Measurements from ENCODE around the gene RNF5. TPM values are rescaled to one million over a fixed set of nuclear protein-coding genes. Genes with fewer than 3 reads are reported as not detected.

RNF5 gene
- total and polyA plus RNA-seq, 9 of the 15 experiments (the other 6 are each of a cell fraction or from before 2014, with no cell fraction given): 62.2 to 245 (median 129) TPM

DNA sequence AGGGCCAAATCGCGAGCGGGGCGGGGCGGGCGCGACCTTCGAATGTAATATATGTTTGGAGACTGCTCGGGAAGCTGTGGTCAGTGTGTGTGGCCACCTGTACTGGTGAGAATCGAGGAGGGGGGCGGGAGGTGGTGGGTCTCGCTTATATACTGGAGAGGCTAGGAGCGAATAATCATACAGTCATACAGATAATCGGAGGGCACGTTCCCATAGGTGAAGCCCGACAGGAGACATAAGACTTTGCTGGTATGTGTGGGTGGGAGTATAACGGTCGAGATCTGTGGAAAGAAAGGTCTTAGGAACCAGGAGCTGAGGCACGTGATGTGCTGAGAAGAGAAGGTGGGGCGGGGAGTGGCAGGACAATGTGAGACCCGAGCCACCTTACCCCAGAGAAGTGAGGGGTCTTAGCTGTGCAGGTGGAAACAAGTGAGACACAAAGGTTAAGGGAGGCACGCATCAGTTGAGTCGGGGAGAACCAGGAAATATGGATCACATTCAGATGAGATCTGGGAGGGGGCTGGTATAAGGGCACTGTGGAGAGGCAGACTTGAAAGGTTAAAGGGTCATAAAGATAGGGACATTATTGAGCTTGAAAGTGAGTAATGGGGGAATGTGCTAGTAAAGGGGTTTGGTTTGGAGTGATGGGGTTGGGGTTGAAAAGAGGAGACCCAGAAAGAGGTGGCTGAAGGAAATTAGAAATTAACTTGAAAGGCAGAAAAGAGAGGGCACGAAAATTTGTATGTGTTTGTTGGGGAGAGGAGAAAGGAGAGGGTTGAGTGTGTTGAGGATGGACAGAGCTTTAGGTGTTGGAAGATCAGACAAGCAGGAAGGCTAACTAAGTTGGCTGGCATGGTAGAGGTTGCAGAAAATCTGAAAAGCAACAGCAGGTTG is 589 bp downstream of the RNF5 start (continued):
- TF ChIP-seq, protein P1, sequence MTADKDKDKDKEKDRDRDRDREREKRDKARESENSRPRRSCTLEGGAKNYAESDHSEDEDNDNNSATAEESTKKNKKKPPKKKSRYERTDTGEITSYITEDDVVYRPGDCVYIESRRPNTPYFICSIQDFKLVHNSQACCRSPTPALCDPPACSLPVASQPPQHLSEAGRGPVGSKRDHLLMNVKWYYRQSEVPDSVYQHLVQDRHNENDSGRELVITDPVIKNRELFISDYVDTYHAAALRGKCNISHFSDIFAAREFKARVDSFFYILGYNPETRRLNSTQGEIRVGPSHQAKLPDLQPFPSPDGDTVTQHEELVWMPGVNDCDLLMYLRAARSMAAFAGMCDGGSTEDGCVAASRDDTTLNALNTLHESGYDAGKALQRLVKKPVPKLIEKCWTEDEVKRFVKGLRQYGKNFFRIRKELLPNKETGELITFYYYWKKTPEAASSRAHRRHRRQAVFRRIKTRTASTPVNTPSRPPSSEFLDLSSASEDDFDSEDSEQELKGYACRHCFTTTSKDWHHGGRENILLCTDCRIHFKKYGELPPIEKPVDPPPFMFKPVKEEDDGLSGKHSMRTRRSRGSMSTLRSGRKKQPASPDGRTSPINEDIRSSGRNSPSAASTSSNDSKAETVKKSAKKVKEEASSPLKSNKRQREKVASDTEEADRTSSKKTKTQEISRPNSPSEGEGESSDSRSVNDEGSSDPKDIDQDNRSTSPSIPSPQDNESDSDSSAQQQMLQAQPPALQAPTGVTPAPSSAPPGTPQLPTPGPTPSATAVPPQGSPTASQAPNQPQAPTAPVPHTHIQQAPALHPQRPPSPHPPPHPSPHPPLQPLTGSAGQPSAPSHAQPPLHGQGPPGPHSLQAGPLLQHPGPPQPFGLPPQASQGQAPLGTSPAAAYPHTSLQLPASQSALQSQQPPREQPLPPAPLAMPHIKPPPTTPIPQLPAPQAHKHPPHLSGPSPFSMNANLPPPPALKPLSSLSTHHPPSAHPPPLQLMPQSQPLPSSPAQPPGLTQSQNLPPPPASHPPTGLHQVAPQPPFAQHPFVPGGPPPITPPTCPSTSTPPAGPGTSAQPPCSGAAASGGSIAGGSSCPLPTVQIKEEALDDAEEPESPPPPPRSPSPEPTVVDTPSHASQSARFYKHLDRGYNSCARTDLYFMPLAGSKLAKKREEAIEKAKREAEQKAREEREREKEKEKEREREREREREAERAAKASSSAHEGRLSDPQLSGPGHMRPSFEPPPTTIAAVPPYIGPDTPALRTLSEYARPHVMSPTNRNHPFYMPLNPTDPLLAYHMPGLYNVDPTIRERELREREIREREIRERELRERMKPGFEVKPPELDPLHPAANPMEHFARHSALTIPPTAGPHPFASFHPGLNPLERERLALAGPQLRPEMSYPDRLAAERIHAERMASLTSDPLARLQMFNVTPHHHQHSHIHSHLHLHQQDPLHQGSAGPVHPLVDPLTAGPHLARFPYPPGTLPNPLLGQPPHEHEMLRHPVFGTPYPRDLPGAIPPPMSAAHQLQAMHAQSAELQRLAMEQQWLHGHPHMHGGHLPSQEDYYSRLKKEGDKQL (CRISPR knock-in tag; IDR thresholded peaks at IDR 0.05; ENCODE audit: borderline replicate concordance): no peak
- TF ChIP-seq MTA1 (IDR thresholded peaks at IDR 0.05; ENCODE audit: borderline replicate concordance) (no peak), ZNF57 (CRISPR knock-in tag; IDR thresholded peaks at IDR 0.05) (peak; percentile 64; the same call in 1 of the 2 replicates), FIP1L1 (IDR thresholded peaks at IDR 0.05; ENCODE audit: low read depth, low read length, poor library complexity, severe bottlenecking) (no peak), ELF1 (tag; IDR thresholded peaks at IDR 0.05) (no peak), FOSL1 (tag; conservative IDR thresholded peaks at IDR 0.05) (no peak), FOS (IDR thresholded peaks at IDR 0.05; ENCODE audit: extremely low read depth, insufficient read length) (no peak), CBX2 (IDR thresholded peaks at IDR 0.05; ENCODE audit: insufficient read depth, low read length, poor library complexity, severe bottlenecking) (no peak), NFRKB (IDR thresholded peaks at IDR 0.05; ENCODE audit: low read depth) (peak; percentile 61), JUNB (CRISPR knock-in tag; conservative IDR thresholded peaks at IDR 0.05) (no peak), EP400 (IDR thresholded peaks at IDR 0.05) (peak; percentile 79)
- TF ChIP-seq, protein P2, sequence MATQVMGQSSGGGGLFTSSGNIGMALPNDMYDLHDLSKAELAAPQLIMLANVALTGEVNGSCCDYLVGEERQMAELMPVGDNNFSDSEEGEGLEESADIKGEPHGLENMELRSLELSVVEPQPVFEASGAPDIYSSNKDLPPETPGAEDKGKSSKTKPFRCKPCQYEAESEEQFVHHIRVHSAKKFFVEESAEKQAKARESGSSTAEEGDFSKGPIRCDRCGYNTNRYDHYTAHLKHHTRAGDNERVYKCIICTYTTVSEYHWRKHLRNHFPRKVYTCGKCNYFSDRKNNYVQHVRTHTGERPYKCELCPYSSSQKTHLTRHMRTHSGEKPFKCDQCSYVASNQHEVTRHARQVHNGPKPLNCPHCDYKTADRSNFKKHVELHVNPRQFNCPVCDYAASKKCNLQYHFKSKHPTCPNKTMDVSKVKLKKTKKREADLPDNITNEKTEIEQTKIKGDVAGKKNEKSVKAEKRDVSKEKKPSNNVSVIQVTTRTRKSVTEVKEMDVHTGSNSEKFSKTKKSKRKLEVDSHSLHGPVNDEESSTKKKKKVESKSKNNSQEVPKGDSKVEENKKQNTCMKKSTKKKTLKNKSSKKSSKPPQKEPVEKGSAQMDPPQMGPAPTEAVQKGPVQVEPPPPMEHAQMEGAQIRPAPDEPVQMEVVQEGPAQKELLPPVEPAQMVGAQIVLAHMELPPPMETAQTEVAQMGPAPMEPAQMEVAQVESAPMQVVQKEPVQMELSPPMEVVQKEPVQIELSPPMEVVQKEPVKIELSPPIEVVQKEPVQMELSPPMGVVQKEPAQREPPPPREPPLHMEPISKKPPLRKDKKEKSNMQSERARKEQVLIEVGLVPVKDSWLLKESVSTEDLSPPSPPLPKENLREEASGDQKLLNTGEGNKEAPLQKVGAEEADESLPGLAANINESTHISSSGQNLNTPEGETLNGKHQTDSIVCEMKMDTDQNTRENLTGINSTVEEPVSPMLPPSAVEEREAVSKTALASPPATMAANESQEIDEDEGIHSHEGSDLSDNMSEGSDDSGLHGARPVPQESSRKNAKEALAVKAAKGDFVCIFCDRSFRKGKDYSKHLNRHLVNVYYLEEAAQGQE (IDR thresholded peaks at IDR 0.05; ENCODE audit: borderline replicate concordance): no peak
- TF ChIP-seq, protein P2 (CRISPR knock-in tag; IDR thresholded peaks at IDR 0.05; ENCODE audit: low read depth): peak; percentile 25; the same call in 1 of the 2 replicates

Data from K562 (cell line).